Choroid plexus epithelial cell (primary cell): ENCODE results near the gene PTPRT.
"Not testable (repeated sequence)": the region's sequence is repeated elsewhere in the genome, so short reads cannot be mapped to it uniquely, and the experiment has no call there.

Experiments
- DNase-seq: peaks from one replicate; pipeline ENCODE4 v3.0.0-alpha.2; 2010; ENCODE audit warnings: low read depth
- H3K4me3 ChIP-seq: 2 replicates; pipeline ENCODE4 v1.5.1; 2011; ENCODE audit warnings: low read depth, mild to moderate bottlenecking, control low read depth, low read length, moderate library complexity
- CTCF ChIP-seq: conservative IDR thresholded peaks from 2 replicates; pipeline ENCODE4 v1.5.1; 2011; ENCODE audit warnings: low read depth, mild to moderate bottlenecking, control low read depth, inconsistent platforms, low read length, moderate library complexity

Gene PTPRT

GRCh38 chr20:42923348-42923918 is 266.3 kb downstream of the PTPRT start:
- H3K4me3 ChIP-seq: no peak overlapping the region
- no peak for DNase-seq
- TF ChIP-seq CTCF: no peak

GRCh38 chr20:42920776-42921175 is 268.9 kb downstream of the PTPRT start:
- DNase-seq: no peak
- no peak overlapping the region for H3K4me3 ChIP-seq
- TF ChIP-seq CTCF: no peak

- no peak for DNase-seq
- TF ChIP-seq CTCF: no peak
- no peak overlapping the region for H3K4me3 ChIP-seq
These were observed 270.4 kb downstream of the PTPRT start for GRCh38 chr20:42919316-42919715.

GRCh38 chr20:42915081-42915480 is 274.6 kb downstream of the PTPRT start:
- TF ChIP-seq CTCF: no peak
- no peak overlapping the region for H3K4me3 ChIP-seq
- DNase-seq: no peak

- no peak for DNase-seq
- H3K4me3 ChIP-seq: no peak overlapping the region
- no peak for TF ChIP-seq CTCF
These were observed 275.4 kb downstream of the PTPRT start for GRCh38 chr20:42914302-42914701.

- not testable (repeated sequence) for H3K4me3 ChIP-seq, DNase-seq
These were observed 278.9 kb downstream of the PTPRT start for GRCh38 chr20:42910808-42911207.

GRCh38 chr20:42907730-42908129 is 282.0 kb downstream of the PTPRT start:
- no peak for DNase-seq
- H3K4me3 ChIP-seq: no peak overlapping the region

More at GRCh38 chr20:42907730-42908129, 282.0 kb downstream of the PTPRT start:
- no peak for TF ChIP-seq CTCF
